GM12878 (cell line): ENCODE results near the gene PPP1R14B. TPM values are rescaled to one million over a fixed set of nuclear protein-coding genes. Genes with fewer than 3 reads are reported as not detected.

ENCODE experiments used
- ATAC-seq: fragments of 200-7000 bp; cut with Tn5 transposase; 3 replicates; pipeline ENCODE4 v1.9.1; 2020; ENCODE audit warnings: mild to moderate bottlenecking, moderate library complexity
- BruUV-seq: library from RNA; stranded (reverse); fragments of 400-500 nt; replicated peaks from 2 replicates; lab custom pipeline; 2021; lab: Mats Ljungman, UMichigan
- CTCF ChIA-PET: fragments of 300-600 bp; sonication (Branson Sonifier 250); formaldehyde crosslinking; extraction: SDS; loops from one replicate; lab custom pipeline; 2021; ENCODE audit warnings: inconsistent platforms; lab: Yijun Ruan, JAX
- POLR2A ChIA-PET: fragments of 350-600 bp; formaldehyde crosslinking; extraction: SDS; loops from one replicate; lab custom pipeline; 2021; ENCODE audit warnings: inconsistent platforms; lab: Charles Lee
- RAD21 ChIA-PET: fragments of 300-600 bp; sonication (Branson Sonifier 250); formaldehyde crosslinking; loops from one replicate; lab custom pipeline; 2023; ENCODE audit warnings: antibody characterized with exemption; ENCODE audit not compliant: unreplicated experiment; lab: Charles Lee
- SMC1A ChIA-PET: fragments of 300-600 bp; sonication (Branson Sonifier 250); formaldehyde crosslinking; loops from one replicate; lab custom pipeline; 2023; ENCODE audit not compliant: unreplicated experiment, uncharacterized antibody; lab: Charles Lee
- DNase-seq: peaks from one replicate; pipeline ENCODE4 v3.0.0-alpha.2; 2011; ENCODE audit warnings: low read depth, low spot score
- FAIRE-seq: peaks from 3 replicates; lab custom pipeline; 2011; peaks lifted over from hg19 to GRCh38; lab: Jason Lieb, UNC
- H2AFZ ChIP-seq: 2 replicates; pipeline ENCODE4 v1.6.0; 2011; ENCODE audit warnings: low read depth, low read length, control low read depth; ENCODE audit not compliant: control insufficient read depth
- H3K27ac ChIP-seq: 2 replicates; pipeline ENCODE4 v1.5.1; 2011; ENCODE audit warnings: control low read depth; ENCODE audit not compliant: control insufficient read depth, insufficient read depth
- H3K27me3 ChIP-seq, 2 experiments: replicated peaks in 1 of 2; 2 replicates each; pipeline versions ENCODE4 v1.6.0 to v1.6.1; 2011; ENCODE audit warnings: low read length in 1 of 2; ENCODE audit not compliant: control insufficient read depth in 2 of 2, insufficient read depth in 2 of 2
- H3K36me3 ChIP-seq, 2 experiments: 2 replicates each; pipeline ENCODE4 v1.5.1; 2011; ENCODE audit warnings: low read length in 1 of 2; ENCODE audit not compliant: control insufficient read depth in 2 of 2, insufficient read depth in 2 of 2
- H3K4me1 ChIP-seq: 2 replicates; pipeline ENCODE4 v1.6.1; 2011; ENCODE audit warnings: mild to moderate bottlenecking, low read length, moderate library complexity, mixed read lengths; ENCODE audit not compliant: control insufficient read depth, insufficient read depth
- H3K4me2 ChIP-seq: 2 replicates; pipeline ENCODE4 v1.6.0; 2011; ENCODE audit warnings: control low read depth; ENCODE audit not compliant: control insufficient read depth, insufficient read depth
- H3K4me3 ChIP-seq: fragments of 200-600 bp; sonication (generic); 2 replicates; pipeline ENCODE4 v1.5.1; 2016
- H3K79me2 ChIP-seq: 2 replicates; pipeline ENCODE4 v1.6.0; 2011; ENCODE audit warnings: low read length; ENCODE audit not compliant: control insufficient read depth, insufficient read depth
- H3K9ac ChIP-seq: 2 replicates; pipeline ENCODE4 v1.8.0; 2011; ENCODE audit warnings: low read length, control low read depth, mixed read lengths; ENCODE audit not compliant: control insufficient read depth, insufficient read depth
- H3K9me3 ChIP-seq: replicated peaks from 3 replicates; pipeline ENCODE4 v1.5.1; 2011; ENCODE audit warnings: mild to moderate bottlenecking, low read length; ENCODE audit not compliant: control insufficient read depth, insufficient read depth
- H4K20me1 ChIP-seq: 2 replicates; pipeline ENCODE4 v1.6.0; 2011; ENCODE audit not compliant: control insufficient read depth, insufficient read depth
- SUZ12 ChIP-seq: fragments of 200-600 bp; sonication (generic); IDR thresholded peaks from one replicate; pipeline ENCODE4 v1.6.1; 2018; ENCODE audit warnings: antibody characterized with exemption, mild to moderate bottlenecking; ENCODE audit not compliant: unreplicated experiment
- TARDBP ChIP-seq: IDR thresholded peaks from 2 replicates; pipeline ENCODE4 v1.6.1; 2016; ENCODE audit warnings: borderline replicate concordance
- WRNIP1 ChIP-seq: IDR thresholded peaks from 2 replicates; pipeline ENCODE4 v1.6.1; 2011; ENCODE audit warnings: low read depth, low read length, improper control_type of control experiment, borderline replicate concordance
- ZNF207 ChIP-seq: fragments of 450-650 bp; IDR thresholded peaks from 2 replicates; pipeline ENCODE4 v1.6.1; 2014; ENCODE audit warnings: antibody characterized with exemption, mild to moderate bottlenecking, borderline replicate concordance
- ZNF622 ChIP-seq: fragments of 450-650 bp; IDR thresholded peaks from 2 replicates; pipeline ENCODE4 v1.6.1; 2017; ENCODE audit warnings: mild to moderate bottlenecking, inconsistent platforms
- WGBS: methylation state at CpG from one replicate; pipeline ENCODE4 v1.1.6; 2016; ENCODE audit warnings: low lambda C conversion rate; ENCODE audit not compliant: insufficient replicate concordance, insufficient coverage; ENCODE audit errors: missing lambda C conversion rate; 5-methylcytosine and 5-hydroxymethylcytosine counted together
- in situ Hi-C: fragments of 300-500 bp; cut with MboI; formaldehyde crosslinking; loops from 9 replicates; pipeline ENCODE4 v1.14.3; 2018; ENCODE audit warnings: mixed read lengths
- intact Hi-C: fragments of 100-400 bp; cut with micrococcal nuclease; formaldehyde crosslinking; loops from one replicate; pipeline ENCODE4 v1.14.2; 2022; ENCODE audit not compliant: unreplicated experiment
- polyA plus RNA-seq, 11 experiments: library from polyadenylated mRNA; depleted of rRNA in 4 of 11; unstranded in 6 of 11; stranded (reverse) in 5 of 11; fragments of >200 nt; fragmentation: Nextera tagmentation in 4 of 11; fragmentation: Illumina TruSeq in 1 of 11; extraction: Ambion mirVana in 4 of 11; extraction: Trizol in 1 of 11; gene quantifications; 1 replicate in 1 of 11; 2 replicates in 10 of 11; pipeline versions ENCODE4 v1.2.1 to v1.2.3, GENCODE V29; 2011 to 2016; ENCODE audit warnings: inconsistent platforms in 2 of 11, missing spikeins in 2 of 11, low read depth in 1 of 11
- total RNA-seq, 4 experiments: library from RNA; depleted of rRNA in 3 of 4; stranded (reverse); fragments of >200 nt in 3 of 4; fragmentation: Illumina TruSeq in 1 of 4; extraction: Trizol in 1 of 4; gene quantifications; 2 replicates each; pipeline versions ENCODE4 v1.2.1 to v1.2.3, GENCODE V29; 2013 to 2021
- TF ChIP-seq, protein P1 (sequence below): fragments of 450-650 bp; IDR thresholded peaks from 2 replicates; pipeline ENCODE4 v1.6.1; 2017; ENCODE audit warnings: low read depth, mild to moderate bottlenecking, moderate library complexity

Gene PPP1R14B
- total and polyA plus RNA-seq, 10 of the 15 experiments (the other 5 are each of a cell fraction or from before 2014, with no cell fraction given): 8.4 to 283 (median 124) TPM

DNA sequence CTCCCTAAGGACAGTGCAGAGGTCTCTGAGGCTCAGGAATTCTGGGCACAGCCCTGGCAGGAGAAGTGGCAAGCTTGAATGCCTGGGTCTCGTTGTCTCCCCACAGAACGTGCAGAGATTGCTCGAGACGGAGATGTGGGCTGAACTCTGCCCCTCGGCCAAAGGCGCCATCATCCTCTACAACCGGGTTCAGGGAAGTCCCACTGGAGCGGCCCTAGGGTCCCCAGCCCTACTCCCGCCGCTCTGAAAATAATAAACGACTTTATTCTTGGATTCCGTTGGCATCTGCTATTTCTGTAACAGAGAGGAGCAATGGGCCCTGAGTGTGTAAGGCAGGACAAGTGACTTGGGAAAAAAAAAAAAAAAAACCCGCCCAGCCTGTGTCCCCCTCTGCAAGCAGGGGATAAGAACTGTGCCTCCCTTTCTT lies 17.0 kb downstream of the PPP1R14B start:
- Histone ChIP-seq H3K9me3 (no peaks in the 10 kb centered on the region), H3K36me3 (no peaks in the 10 kb centered on the region), H3K27me3 (no peaks in the 10 kb centered on the region), H3K4me2 (peak overlapping the region; percentile 98), H3K4me3 (peak overlapping the region; percentile 95), H2AFZ (peak overlapping the region; percentile 94; the same call in 1 of the 2 replicates), H4K20me1 (no peaks in the 10 kb centered on the region), H3K27ac (peak overlapping the region; percentile 86), H3K79me2 (peaks cover 36% of the 10 kb centered on the region), H3K9ac (peak overlapping the region; percentile 79), H3K4me1 (peaks cover 33% of the 10 kb centered on the region)
- ChIA-PET POLR2A (interaction anchor here (0.6 to 9.7 kb wide), 5 partner anchors 10 to 1467 kb away, joined by 4 to 77 read pairs (median 4); partner anchors contain the start of genes FKBP2 and PPP1R14B), CTCF (interaction anchor here (0.6 to 1.2 kb wide), 3 partner anchors 23 to 71 kb away, joined by 3 to 8 read pairs (median 4); partner anchors contain the start of gene FERMT3), RAD21 (interaction anchor here (0.6 to 1.0 kb wide), 2 partner anchors 23 to 25 kb away, joined by 3 to 6 read pairs; partner anchors contain the start of gene FERMT3), SMC1A (no interaction called here)
- no peak for DNase-seq
- BruUV-seq: no TSS peak
- no peak for FAIRE-seq
- no peak for ATAC-seq
- in situ Hi-C loops (loop anchor here (25.0 kb wide), 1 partner anchor 1633 kb away; the partner anchor contains the start of genes CFL1, EFEMP2 and MUS81), intact Hi-C loops (no loop called here)
- TF ChIP-seq, protein P1, sequence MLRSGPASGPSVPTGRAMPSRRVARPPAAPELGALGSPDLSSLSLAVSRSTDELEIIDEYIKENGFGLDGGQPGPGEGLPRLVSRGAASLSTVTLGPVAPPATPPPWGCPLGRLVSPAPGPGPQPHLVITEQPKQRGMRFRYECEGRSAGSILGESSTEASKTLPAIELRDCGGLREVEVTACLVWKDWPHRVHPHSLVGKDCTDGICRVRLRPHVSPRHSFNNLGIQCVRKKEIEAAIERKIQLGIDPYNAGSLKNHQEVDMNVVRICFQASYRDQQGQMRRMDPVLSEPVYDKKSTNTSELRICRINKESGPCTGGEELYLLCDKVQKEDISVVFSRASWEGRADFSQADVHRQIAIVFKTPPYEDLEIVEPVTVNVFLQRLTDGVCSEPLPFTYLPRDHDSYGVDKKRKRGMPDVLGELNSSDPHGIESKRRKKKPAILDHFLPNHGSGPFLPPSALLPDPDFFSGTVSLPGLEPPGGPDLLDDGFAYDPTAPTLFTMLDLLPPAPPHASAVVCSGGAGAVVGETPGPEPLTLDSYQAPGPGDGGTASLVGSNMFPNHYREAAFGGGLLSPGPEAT: no peak
- TF ChIP-seq SUZ12 (no peak), ZNF207 (no peak), TARDBP (no peak), ZNF622 (no peak), WRNIP1 (no peak)
- WGBS: 37% methylated on average over 12 of the region's 13 CpGs
